HUDEP-2 (cell line): ENCODE results near the gene KMT2E.
A peak's percentile ranks its signal among the peaks of the same experiment; 100 is the strongest.
"Not testable (repeated sequence)": the region's sequence is repeated elsewhere in the genome, so short reads cannot be mapped to it uniquely, and the experiment has no call there.

ENCODE experiments used
- DNase-seq, 76 experiments: peaks; one replicate each; lab custom pipeline; 2025; ENCODE audit not compliant: unreplicated experiment in 76 of 76; lab: John Stamatoyannopoulos, UW

The KMT2E gene, protein sequence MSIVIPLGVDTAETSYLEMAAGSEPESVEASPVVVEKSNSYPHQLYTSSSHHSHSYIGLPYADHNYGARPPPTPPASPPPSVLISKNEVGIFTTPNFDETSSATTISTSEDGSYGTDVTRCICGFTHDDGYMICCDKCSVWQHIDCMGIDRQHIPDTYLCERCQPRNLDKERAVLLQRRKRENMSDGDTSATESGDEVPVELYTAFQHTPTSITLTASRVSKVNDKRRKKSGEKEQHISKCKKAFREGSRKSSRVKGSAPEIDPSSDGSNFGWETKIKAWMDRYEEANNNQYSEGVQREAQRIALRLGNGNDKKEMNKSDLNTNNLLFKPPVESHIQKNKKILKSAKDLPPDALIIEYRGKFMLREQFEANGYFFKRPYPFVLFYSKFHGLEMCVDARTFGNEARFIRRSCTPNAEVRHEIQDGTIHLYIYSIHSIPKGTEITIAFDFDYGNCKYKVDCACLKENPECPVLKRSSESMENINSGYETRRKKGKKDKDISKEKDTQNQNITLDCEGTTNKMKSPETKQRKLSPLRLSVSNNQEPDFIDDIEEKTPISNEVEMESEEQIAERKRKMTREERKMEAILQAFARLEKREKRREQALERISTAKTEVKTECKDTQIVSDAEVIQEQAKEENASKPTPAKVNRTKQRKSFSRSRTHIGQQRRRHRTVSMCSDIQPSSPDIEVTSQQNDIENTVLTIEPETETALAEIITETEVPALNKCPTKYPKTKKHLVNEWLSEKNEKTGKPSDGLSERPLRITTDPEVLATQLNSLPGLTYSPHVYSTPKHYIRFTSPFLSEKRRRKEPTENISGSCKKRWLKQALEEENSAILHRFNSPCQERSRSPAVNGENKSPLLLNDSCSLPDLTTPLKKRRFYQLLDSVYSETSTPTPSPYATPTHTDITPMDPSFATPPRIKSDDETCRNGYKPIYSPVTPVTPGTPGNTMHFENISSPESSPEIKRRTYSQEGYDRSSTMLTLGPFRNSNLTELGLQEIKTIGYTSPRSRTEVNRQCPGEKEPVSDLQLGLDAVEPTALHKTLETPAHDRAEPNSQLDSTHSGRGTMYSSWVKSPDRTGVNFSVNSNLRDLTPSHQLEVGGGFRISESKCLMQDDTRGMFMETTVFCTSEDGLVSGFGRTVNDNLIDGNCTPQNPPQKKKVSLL (N-terminal part only)

DNA sequence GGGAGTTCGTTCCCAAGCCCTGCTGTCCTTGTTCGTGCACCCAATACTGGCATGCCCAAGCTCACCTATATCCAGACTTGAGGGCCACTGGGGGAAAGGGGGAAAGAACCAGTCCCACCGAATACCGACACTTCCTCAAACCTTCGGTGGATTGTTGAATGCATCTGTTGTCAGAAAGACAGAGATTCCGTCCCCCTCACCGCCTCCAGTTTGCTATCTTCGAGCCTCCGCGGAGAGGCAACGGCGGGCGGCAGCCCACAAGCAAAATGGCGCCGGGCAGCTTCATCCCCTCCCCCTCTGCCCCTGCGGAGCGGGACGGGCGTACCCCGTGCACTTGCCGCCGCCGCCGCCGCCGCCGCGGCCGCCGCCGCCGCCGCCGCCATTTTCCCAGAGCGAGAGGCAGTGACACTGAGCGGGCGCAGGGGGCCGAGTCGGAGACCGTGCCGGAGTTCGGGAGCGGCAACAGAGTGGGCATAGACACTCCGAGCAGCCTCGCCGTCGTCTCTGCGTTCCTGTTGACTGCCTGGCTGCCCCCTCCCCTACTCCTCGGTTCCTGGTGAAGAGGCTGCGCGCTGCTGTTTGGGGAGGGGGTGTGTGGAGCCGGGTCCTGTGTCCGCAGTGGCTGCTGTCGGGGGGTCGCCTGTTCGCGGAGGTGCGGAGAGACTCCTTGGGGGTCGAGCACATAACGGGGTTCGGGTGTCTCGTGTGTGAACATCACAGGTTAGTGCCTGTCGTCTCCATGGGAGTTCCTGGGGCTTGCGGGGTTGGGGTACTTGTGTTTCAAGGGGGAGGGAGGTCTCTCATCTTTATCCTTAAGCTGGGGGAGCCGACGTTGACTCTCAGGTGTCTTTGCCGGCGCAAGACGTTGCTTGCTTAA is at the start of gene KMT2E:
KMT2E (plus strand) TSS at position 390 of the 877 bp plus-strand sequence. CDS start 26,748 bp downstream, outside the sequence.
- peak in 74 of 76 experiments; percentile 13 to 92 (median 78) for DNase-seq

DNA sequence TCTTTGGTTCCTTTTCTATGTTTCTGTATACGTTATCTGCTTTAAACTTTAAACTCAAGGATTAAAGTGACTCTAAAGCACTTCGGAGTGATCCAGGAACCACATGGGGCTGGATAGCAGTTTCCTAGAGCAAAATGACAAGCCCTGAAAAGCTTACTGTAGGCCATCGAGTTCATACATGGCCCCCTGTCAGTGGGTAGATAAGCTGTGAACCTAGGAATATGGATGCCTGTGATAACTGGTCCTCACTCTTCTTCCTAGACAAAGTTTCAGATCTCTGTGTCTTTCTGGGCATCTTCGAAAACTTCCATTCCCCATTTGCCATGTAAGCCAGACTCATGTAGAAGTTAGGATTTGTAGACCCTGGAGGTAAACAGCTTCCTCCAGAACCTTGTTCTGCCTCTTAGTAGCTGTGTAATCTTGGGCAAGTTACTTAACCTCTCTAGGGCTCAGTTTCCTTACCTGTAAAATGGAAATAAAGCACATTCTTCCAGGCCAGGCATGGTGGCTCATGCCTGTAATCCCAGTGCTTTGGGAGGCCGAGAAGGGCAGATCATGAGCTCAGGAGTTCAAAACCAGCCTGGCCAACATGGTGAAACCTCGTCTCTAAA is 49.3 kb upstream of the KMT2E start:
- DNase-seq, result no peak

DNA sequence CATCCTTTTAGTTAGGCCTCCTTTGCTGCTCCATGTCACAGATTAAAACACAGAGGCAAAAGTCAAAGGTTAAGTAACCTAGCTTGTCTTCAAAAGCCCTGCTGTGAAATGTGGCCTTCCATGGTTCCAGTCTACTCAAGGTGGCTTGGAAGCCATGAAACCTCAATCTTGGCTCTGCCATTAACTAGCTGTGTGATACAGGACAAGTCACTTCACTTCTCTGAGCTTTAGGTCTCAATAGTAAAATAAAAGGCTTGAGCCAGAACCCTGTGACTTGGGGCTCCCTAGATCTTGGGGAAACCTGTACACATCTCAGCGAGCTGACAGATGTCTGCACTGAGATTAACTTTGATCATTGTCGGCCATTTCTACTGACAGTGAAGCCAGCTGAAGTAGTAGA is 48.0 kb upstream of the KMT2E start:
- no peak for DNase-seq

DNA sequence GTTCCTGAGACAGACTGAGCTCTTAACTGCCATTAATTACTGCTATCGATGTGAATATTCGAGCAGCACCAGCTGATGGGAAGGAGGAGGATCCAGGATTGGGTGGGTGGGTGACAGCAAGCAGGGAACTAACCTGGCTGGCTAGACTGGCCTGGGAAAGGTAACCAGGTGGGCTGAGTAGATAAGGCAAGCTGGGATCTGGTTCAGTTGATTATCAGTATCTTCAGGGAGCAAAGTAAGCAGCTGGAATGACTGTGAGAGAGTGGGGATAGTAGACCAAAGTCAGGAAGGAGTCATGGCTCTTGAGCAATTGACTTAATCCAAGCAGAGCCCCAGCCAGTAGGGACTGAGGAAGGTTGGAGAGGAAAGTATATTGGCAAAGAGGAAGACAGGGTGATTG is 46.9 kb upstream of the KMT2E start:
- no peak for DNase-seq

DNA sequence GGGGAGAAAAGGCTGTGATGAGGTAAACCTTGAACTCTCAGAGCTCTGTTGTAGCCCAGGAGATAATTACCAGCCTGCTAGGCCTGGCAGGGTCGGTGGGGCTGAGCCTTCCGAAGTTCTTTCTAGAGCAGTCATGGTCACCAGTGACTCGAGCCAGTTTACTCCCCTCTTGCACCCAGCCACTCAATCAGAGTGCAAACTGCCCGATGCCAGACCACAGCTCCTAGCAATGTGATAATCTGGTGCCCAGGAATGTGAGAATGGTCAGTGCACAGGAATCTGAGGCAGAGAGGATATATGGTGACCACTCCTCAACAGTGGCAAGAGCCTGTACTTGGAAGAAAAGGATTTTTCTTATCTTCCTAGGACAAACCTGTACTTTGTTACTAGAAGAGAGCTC is 46.4 kb upstream of the KMT2E start:
- no peak for DNase-seq

DNA sequence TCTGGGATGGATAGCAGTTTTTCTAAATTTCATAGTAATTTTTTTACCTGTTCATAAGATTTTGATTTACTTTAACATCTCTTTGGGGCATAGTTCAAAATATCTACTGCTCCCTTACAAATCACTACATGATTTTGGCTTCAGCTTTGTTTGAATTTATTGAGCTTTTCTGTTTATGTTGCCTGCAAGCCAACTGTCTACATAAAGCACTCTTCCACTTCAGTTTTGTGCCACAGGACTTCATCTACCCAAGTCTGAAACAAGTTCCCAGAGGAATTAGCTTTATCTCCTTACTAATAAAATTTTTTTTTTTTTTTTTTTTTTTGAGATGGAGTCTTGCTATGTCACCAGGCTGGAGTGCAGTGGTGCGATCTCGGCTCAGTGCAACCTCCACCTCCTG is 45.4 kb upstream of the KMT2E start:
- no peak for DNase-seq

DNA sequence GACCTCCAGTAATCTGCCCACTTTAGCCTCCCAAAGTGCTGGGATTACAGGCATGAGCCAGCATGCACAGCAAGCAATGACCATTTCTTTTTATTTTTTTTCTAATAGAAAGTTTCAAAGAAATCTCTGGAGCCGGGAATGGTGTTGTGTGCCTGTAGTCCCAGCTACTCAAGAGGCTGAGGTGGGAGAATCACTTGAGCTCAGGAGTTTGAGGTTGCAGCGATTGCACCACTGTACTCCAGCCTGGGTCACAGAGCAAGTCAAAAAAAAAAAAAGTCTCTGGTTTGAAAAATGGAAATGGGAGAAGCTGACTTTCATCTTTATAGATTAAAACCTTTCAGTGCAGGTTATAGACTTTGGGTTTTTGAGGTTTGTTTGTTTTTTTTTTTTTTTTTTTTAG is 44.8 kb upstream of the KMT2E start:
- DNase-seq, result no peak

DNA sequence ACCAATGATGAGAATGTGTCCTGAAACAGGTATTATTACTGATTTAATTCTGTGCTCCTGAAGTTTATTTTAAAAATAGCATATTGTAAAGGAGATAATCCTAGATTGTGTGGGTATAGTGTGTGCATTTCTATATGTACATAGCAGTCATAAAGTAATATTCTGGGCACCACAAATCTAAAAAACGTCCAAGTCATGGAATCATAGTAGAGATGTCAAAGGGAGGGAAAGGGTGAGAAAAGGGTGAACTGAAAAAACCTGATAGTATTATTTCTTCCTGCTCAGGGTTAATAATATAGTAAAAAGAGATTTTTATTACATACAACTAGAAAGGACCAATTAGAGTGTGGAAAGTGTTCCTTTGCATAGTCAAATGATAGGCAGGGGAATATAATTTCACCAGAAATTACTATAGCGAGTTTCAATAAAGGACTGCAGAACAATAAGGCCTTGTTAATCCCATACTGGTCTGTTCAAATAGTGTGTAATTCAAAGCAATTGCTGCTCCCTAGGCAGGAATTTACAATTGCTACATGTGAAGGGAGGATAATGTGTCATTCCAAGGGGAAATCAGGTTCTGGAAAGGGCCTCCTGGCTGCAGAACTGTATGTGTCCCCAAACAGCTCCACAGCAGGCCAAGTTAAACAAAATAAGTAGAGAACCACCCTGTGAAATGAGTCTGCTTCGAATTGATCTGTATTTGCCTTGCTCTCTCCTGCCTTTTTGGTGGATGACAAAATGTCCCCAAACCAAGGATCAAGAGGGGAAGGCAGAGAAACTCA is 42.5 kb upstream of the KMT2E start:
- DNase-seq, result no peak

DNA sequence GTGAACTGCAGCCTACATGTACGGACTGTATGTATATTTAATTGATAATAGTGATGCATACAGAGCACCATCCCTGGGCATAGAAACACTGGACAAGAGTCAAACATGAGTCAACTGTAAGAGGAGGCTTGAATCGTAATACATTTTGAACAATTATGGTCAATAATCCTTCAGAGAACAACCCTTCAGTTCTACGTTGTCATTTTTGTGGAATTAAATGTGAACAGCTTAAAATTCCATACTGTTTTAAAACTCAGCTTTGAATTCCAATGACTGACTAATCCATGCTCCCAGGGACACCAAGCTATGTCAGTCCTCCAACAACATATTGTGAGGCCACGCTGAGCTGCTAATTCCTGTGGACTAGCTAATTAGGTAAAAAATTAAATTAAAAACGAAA is 41.5 kb upstream of the KMT2E start:
- DNase-seq, result no peak

DNA sequence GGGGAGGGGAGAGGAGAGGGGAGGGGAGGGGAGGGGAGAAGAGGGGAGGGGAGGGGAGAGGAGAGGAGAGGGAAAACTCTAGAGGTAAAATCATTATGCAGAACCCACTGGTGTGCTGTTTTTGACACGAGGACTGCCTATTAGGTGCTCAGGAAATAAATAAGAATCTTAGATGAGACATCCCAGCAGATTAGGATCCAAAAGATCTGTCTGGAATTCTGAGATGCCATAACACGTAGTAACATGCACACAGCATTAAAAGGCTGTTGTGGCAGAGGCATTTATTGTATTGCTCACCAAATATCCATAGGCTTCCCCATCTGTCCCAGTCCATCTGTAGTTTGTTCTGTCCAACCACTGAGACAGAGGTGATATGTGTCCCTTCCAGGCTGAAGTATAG is 40.8 kb upstream of the KMT2E start:
- DNase-seq, result no peak

DNA sequence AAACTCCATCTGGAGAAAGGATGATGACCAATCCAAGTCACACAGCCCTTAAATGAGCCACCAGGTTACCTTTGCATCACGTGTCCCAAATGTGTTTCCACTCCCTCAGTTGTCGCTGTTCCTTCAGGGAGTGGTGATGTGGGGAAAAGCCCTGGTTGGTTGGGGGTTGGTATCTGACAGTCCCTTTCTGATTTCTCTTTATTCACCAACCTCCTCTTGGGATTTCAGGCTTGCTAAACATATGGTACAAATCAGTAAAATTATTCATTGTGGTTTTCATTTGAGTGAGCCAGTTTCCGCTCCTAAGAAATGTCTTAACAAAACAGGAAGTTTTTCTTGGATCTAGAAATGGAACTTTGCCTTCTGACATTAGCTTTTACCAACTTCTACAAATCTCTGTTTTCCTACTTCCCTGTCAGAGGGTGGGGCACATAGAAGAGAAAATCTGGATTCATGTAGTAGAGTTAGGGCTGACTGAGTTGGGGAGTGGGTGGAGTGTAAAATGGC is 40.0 kb upstream of the KMT2E start:
- no peak for DNase-seq

DNA sequence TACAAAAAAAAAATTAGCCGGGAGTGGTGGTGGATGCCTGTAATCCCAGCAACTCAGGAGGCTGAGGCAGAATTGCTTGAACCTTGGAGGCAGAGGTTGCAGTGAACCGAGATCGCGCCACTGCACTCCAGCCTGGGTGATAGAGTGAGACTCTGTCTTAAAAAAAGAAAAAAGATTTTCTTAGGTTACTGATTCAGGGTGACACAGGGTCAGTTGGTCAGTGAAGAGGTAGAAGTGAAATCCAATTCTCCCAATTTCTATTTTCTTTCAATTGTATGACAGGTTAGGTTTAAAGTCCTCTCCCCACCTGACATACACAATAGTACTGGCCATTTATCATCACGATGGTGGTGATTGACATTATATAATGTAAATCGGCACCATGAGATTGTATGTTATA is 38.5 kb upstream of the KMT2E start:
- DNase-seq, result not testable (repeated sequence)

DNA sequence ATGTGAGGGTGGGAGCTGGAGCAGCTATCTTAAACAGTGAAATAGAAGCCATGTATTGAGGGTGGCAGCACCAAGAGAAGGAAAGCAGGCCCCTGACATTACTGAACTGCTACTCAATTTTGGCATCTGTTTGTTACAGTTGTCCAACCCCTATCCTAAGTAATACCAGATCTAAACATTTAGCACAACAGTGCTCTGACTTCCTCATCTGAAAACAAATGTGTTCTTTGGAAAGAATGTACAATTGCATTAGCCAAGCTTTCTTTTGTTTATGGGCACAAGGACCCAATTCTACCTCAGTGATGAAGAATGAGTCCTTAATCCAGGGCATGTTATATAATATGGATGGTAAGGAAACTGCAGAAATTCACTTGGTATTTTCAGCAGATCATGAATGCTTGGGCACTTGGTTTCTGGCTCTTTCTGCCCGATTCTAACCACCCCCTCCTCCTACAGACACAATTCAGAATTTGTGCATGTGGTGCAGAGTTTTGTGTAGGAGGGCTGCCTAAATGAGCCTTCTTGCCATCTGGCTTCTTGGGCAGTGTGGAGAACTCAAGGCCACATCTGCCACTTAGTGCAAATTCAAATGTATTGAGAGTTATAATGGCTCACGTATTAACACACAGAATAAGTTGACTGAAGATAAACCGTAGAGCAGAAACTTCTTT is 36.9 kb upstream of the KMT2E start:
- no peak for DNase-seq

DNA sequence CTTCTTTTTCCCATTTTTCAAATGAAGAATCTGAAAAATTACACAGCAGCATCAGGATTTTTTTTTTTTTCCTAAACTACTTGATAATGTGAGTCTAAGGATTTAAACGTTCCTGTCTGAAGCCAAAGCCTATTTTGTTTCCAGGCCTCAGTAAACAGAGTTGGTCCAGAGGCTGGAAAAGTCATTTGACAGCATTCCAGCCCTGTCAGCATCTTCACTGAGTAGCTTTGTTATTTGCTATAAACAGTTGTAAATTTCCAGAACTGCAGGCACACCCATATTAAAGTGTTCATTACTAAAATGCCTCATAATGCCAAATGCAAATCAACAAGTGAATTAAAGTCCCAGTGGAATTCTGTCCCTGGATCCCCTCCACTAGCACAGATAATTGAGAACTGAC is 35.5 kb upstream of the KMT2E start:
- no peak for DNase-seq

DNA sequence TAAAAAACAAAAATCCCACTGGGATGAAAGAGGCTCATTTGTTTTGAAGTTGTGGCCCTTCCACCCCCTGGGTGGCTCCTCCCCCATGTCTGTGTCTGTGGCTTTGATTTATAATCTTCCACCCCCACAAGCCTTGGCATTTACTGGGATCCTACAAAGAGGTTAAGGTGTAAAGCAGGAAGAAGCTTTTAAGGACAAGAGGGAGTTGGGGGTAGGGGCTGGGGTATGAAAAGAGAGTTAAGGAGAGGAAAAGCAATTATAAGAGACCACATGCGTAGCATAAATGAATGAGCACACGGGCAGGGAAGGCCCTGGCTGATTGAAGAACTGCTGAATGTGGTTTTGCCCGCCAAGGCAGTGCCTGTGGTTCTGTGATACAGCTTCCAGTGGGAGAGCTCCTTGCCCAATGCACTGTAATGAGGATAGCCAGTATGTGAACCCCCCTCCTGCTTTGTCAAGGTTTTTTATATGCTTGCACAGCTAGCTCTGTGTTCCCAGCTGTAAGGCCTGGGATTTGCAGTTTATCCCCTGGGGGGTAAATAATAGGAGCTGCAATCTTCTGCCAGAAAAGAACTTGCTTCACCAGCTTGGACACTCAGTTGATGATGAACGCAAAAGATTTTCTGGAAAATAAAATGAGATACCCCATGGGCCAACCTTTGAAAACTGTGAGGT is 34.7 kb upstream of the KMT2E start:
- no peak for DNase-seq

DNA sequence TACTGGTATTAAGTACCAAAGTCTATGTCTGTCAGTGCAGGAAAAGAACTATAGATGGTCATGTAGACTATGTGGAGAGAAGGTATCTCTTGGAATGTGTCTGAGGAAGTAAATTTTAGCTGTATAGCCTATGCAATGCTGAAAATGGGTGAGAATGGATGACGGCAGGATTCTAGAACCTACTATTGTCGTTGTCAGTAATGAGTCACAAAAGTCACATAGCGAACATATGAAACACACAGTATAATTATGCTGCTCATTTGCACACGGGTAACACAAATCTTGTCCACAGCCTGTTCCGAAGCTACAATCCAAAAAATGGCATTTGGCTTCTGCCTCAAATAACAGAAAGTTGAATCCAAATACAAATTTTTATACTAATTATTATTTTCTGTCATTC is 33.6 kb upstream of the KMT2E start:
- no peak for DNase-seq

DNA sequence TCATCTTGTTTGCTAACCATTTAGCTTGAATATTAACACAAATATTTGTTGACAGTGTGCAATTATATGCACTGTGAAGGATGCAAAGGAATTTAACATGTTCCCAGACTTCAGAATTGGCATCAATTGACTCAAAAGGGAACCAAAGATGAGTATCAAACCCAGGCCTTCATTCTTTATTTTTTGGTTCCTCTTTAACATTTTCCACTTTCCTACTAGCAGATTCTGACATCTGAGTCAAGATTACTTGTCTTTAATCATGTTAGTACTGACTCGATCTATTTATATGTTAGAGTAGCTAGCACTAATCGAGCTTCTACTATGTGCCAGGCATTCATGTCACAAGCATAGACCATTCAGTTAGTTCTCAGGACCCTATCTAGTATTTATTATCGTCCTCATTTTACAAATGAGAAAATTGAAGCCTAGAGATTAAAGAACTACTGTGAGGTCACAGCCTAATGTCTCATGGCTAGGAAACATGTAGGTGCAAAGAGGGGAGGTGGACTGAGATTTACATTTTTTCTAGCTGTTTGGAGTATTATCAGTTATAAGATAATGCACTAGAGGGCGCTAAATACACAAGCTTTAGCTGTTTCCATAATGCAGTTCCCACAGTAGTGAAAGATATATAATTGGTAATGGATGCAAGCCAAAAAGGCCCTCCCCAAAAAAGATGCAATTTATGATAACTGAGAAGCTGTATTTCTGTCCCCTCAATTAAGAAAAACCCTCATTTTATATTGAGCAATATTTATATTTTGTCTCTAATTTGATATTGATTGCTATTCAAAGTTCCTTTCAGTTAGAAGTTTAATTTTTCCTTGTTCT is 32.9 kb upstream of the KMT2E start:
- DNase-seq, result peak in 29 of 76 experiments; percentile 5 to 69 (median 42)
